Measurements from ENCODE around the gene GPR68.

Gene GPR68

GRCh38 chr14:91187271-91187670 is 57.2 kb downstream of the GPR68 start:
- H3K18ac ChIP-seq (ENCODE audit: low read length): no peak overlapping the region
- no peak overlapping the region for H3K14ac ChIP-seq (ENCODE audit: low read length)
- no peak overlapping the region for H2BK15ac ChIP-seq (ENCODE audit: low read length)
- H3K23ac ChIP-seq (ENCODE audit: low read depth, low read length, poor library complexity): no peak overlapping the region
- no peaks in the 10 kb centered on the region for H3K4me1 ChIP-seq (ENCODE audit: control insufficient read depth in 2 of 2, insufficient read depth in 1 of 2, low read depth in 1 of 2, low read length in 2 of 2)
- WGBS, 2 donors (ENCODE audit: extremely low coverage in 2 of 2, insufficient read length in 2 of 2, insufficient replicate concordance in 1 of 2): no CpG with 5 or more reads among the region's 13 CpGs
- peak overlapping the region; percentile 12 for H3K9ac ChIP-seq (ENCODE audit: low read depth, low read length, poor library complexity)
- no peak overlapping the region for H2BK120ac ChIP-seq (ENCODE audit: low read depth, low read length)
- peaks cover 12 to 61% of the 10 kb centered on the region in 2 donors for H3K36me3 ChIP-seq (replicated peaks in 1 of 2; ENCODE audit: control insufficient read depth in 2 of 2, insufficient read depth in 2 of 2, low read length in 2 of 2)
- no peak overlapping the region for H3K4me2 ChIP-seq (ENCODE audit: insufficient read depth, low read length, poor library complexity, severe bottlenecking)
- H3K27ac ChIP-seq (replicated peaks; ENCODE audit: low read length): no peak overlapping the region
- no peaks in the 10 kb centered on the region for H3K27me3 ChIP-seq (ENCODE audit: control insufficient read depth in 3 of 3, insufficient read depth in 3 of 3, low read depth in 1 of 3, low read length in 3 of 3)
- no peak overlapping the region for H2BK5ac ChIP-seq (ENCODE audit: low read length)
- H2AK5ac ChIP-seq (ENCODE audit: low read depth, low read length): no peak overlapping the region
- no peak overlapping the region for H2AFZ ChIP-seq (ENCODE audit: low read length)
- no peak for DNase-seq (ENCODE audit: low spot score)
- no peak overlapping the region for H2BK12ac ChIP-seq (ENCODE audit: low read length)
- no peaks in the 10 kb centered on the region for H3K79me1 ChIP-seq (ENCODE audit: low read depth, low read length)
- no peak overlapping the region for H4K8ac ChIP-seq (ENCODE audit: low read depth, low read length)
- H3K4me3 ChIP-seq (ENCODE audit: low read length in 2 of 2): no peak overlapping the region
- no peak overlapping the region for H4K91ac ChIP-seq (ENCODE audit: low read depth, low read length, poor library complexity)
- no peaks in the 10 kb centered on the region for H3K9me3 ChIP-seq (replicated peaks in 1 of 2; ENCODE audit: control insufficient read depth in 2 of 2, insufficient read depth in 1 of 2, low read depth in 1 of 2, low read length in 2 of 2)
- H3K4ac ChIP-seq (ENCODE audit: low read length): no peak overlapping the region

- Histone ChIP-seq H2BK5ac (ENCODE audit: low read length) (no peak overlapping the region), H3K9ac (ENCODE audit: low read depth, low read length, poor library complexity) (no peak overlapping the region), H2AK5ac (ENCODE audit: low read depth, low read length) (no peak overlapping the region), H2AFZ (ENCODE audit: low read length) (no peak overlapping the region), H3K4me3 (ENCODE audit: low read length in 2 of 2) (no peak overlapping the region), H3K4ac (ENCODE audit: low read length) (no peak overlapping the region), H2BK15ac (ENCODE audit: low read length) (no peak overlapping the region), H3K18ac (ENCODE audit: low read length) (no peak overlapping the region), H3K27me3 (ENCODE audit: control insufficient read depth in 3 of 3, insufficient read depth in 3 of 3, low read depth in 1 of 3, low read length in 3 of 3) (no peaks in the 10 kb centered on the region), H3K23ac (ENCODE audit: low read depth, low read length, poor library complexity) (no peak overlapping the region), H3K27ac (replicated peaks; ENCODE audit: low read length) (no peak overlapping the region), H3K4me2 (ENCODE audit: insufficient read depth, low read length, poor library complexity, severe bottlenecking) (no peak overlapping the region), H3K9me3 (replicated peaks in 1 of 2; ENCODE audit: control insufficient read depth in 2 of 2, insufficient read depth in 1 of 2, low read depth in 1 of 2, low read length in 2 of 2) (no peaks in the 10 kb centered on the region), H4K8ac (ENCODE audit: low read depth, low read length) (no peak overlapping the region), H3K79me1 (ENCODE audit: low read depth, low read length) (no peaks in the 10 kb centered on the region), H2BK12ac (ENCODE audit: low read length) (no peak overlapping the region), H3K14ac (ENCODE audit: low read length) (no peak overlapping the region), H3K36me3 (replicated peaks in 1 of 2; ENCODE audit: control insufficient read depth in 2 of 2, insufficient read depth in 2 of 2, low read length in 2 of 2) (peaks cover 12 to 60% of the 10 kb centered on the region in 2 donors), H2BK120ac (ENCODE audit: low read depth, low read length) (no peak overlapping the region), H3K4me1 (ENCODE audit: control insufficient read depth in 2 of 2, insufficient read depth in 1 of 2, low read depth in 1 of 2, low read length in 2 of 2) (no peaks in the 10 kb centered on the region), H4K91ac (ENCODE audit: low read depth, low read length, poor library complexity) (no peak overlapping the region)
- WGBS, 2 donors (ENCODE audit: extremely low coverage in 2 of 2, insufficient read length in 2 of 2, insufficient replicate concordance in 1 of 2): no CpG with 5 or more reads among the region's 4 CpGs
- no peak for DNase-seq (ENCODE audit: low spot score)
These were observed 57.9 kb downstream of the GPR68 start for GRCh38 chr14:91186515-91187066.

- no peak overlapping the region for H2BK15ac ChIP-seq (ENCODE audit: low read length)
- no peak overlapping the region for H2AFZ ChIP-seq (ENCODE audit: low read length)
- H3K9me3 ChIP-seq (replicated peaks in 1 of 2; ENCODE audit: control insufficient read depth in 2 of 2, insufficient read depth in 1 of 2, low read depth in 1 of 2, low read length in 2 of 2): no peaks in the 10 kb centered on the region
- no peak overlapping the region for H3K4ac ChIP-seq (ENCODE audit: low read length)
- H2BK5ac ChIP-seq (ENCODE audit: low read length): no peak overlapping the region
- H2AK5ac ChIP-seq (ENCODE audit: low read depth, low read length): no peak overlapping the region
- WGBS, 2 donors (ENCODE audit: extremely low coverage in 2 of 2, insufficient read length in 2 of 2, insufficient replicate concordance in 1 of 2): no CpG with 5 or more reads among the region's 1 CpG
- peaks cover 13 to 58% of the 10 kb centered on the region in 2 donors for H3K36me3 ChIP-seq (replicated peaks in 1 of 2; ENCODE audit: control insufficient read depth in 2 of 2, insufficient read depth in 2 of 2, low read length in 2 of 2)
- H2BK120ac ChIP-seq (ENCODE audit: low read depth, low read length): no peak overlapping the region
- no peak overlapping the region for H3K27ac ChIP-seq (replicated peaks; ENCODE audit: low read length)
- no peak overlapping the region for H3K23ac ChIP-seq (ENCODE audit: low read depth, low read length, poor library complexity)
- H3K18ac ChIP-seq (ENCODE audit: low read length): no peak overlapping the region
- H4K8ac ChIP-seq (ENCODE audit: low read depth, low read length): no peak overlapping the region
- no peak overlapping the region for H3K4me2 ChIP-seq (ENCODE audit: insufficient read depth, low read length, poor library complexity, severe bottlenecking)
- H3K9ac ChIP-seq (ENCODE audit: low read depth, low read length, poor library complexity): no peak overlapping the region
- H2BK12ac ChIP-seq (ENCODE audit: low read length): no peak overlapping the region
- no peak for DNase-seq (ENCODE audit: low spot score)
- H4K91ac ChIP-seq (ENCODE audit: low read depth, low read length, poor library complexity): no peak overlapping the region
- H3K4me1 ChIP-seq (ENCODE audit: control insufficient read depth in 2 of 2, insufficient read depth in 1 of 2, low read depth in 1 of 2, low read length in 2 of 2): no peaks in the 10 kb centered on the region
- H3K79me1 ChIP-seq (ENCODE audit: low read depth, low read length): no peaks in the 10 kb centered on the region
- no peak overlapping the region for H3K4me3 ChIP-seq (ENCODE audit: low read length in 2 of 2)
- no peaks in the 10 kb centered on the region for H3K27me3 ChIP-seq (ENCODE audit: control insufficient read depth in 3 of 3, insufficient read depth in 3 of 3, low read depth in 1 of 3, low read length in 3 of 3)
- H3K14ac ChIP-seq (ENCODE audit: low read length): no peak overlapping the region
These were observed 58.8 kb downstream of the GPR68 start for GRCh38 chr14:91185721-91186120.

- no peak overlapping the region for H4K8ac ChIP-seq (ENCODE audit: low read depth, low read length)
- no peak overlapping the region for H3K4ac ChIP-seq (ENCODE audit: low read length)
- H2AK5ac ChIP-seq (ENCODE audit: low read depth, low read length): no peak overlapping the region
- no peak overlapping the region for H3K23ac ChIP-seq (ENCODE audit: low read depth, low read length, poor library complexity)
- no peaks in the 10 kb centered on the region for H3K9me3 ChIP-seq (replicated peaks in 1 of 2; ENCODE audit: control insufficient read depth in 2 of 2, insufficient read depth in 1 of 2, low read depth in 1 of 2, low read length in 2 of 2)
- H3K4me3 ChIP-seq (ENCODE audit: low read length in 2 of 2): no peak overlapping the region
- no peak overlapping the region for H3K4me2 ChIP-seq (ENCODE audit: insufficient read depth, low read length, poor library complexity, severe bottlenecking)
- no peak overlapping the region for H2BK5ac ChIP-seq (ENCODE audit: low read length)
- H2BK12ac ChIP-seq (ENCODE audit: low read length): no peak overlapping the region
- no peak overlapping the region for H4K91ac ChIP-seq (ENCODE audit: low read depth, low read length, poor library complexity)
- no peak overlapping the region for H2BK15ac ChIP-seq (ENCODE audit: low read length)
- H3K27me3 ChIP-seq (ENCODE audit: control insufficient read depth in 3 of 3, insufficient read depth in 3 of 3, low read depth in 1 of 3, low read length in 3 of 3): no peaks in the 10 kb centered on the region
- no peak overlapping the region for H3K18ac ChIP-seq (ENCODE audit: low read length)
- no peak overlapping the region for H3K27ac ChIP-seq (replicated peaks; ENCODE audit: low read length)
- no peak overlapping the region for H2BK120ac ChIP-seq (ENCODE audit: low read depth, low read length)
- no peak overlapping the region for H3K9ac ChIP-seq (ENCODE audit: low read depth, low read length, poor library complexity)
- H2AFZ ChIP-seq (ENCODE audit: low read length): no peak overlapping the region
- H3K36me3 ChIP-seq (replicated peaks in 1 of 2; ENCODE audit: control insufficient read depth in 2 of 2, insufficient read depth in 2 of 2, low read length in 2 of 2): peaks cover 10 to 50% of the 10 kb centered on the region in 2 donors
- no peak overlapping the region for H3K14ac ChIP-seq (ENCODE audit: low read length)
- DNase-seq (ENCODE audit: low spot score): no peak
- no peaks in the 10 kb centered on the region for H3K4me1 ChIP-seq (ENCODE audit: control insufficient read depth in 2 of 2, insufficient read depth in 1 of 2, low read depth in 1 of 2, low read length in 2 of 2)
- no peaks in the 10 kb centered on the region for H3K79me1 ChIP-seq (ENCODE audit: low read depth, low read length)
These were observed 59.9 kb downstream of the GPR68 start for GRCh38 chr14:91184559-91184958.
